Gastrocnemius medialis (tissue), 4 donors: ENCODE measurements around the gene C17orf58.

Source experiments
- POLR2A ChIP-seq, 2 donors: fragments of 450-650 bp; IDR thresholded peaks; one replicate each; pipeline ENCODE4 v1.6.1; 2017; ENCODE audit warnings: antibody characterized with exemption in 2 of 2, mild to moderate bottlenecking in 2 of 2, moderate library complexity in 2 of 2
- TF ChIP-seq, protein P1 (sequence below), 5 experiments: fragments of 450-650 bp in 3 of 5; fragments of 200-600 bp in 2 of 5; sonication (generic) in 2 of 5; IDR thresholded peaks in 4 of 5; conservative IDR thresholded peaks in 1 of 5; 1 replicate in 4 of 5; 2 replicates in 1 of 5; pipeline ENCODE4 v1.5.1; 2016 to 2019; ENCODE audit warnings: antibody characterized with exemption in 5 of 5, mild to moderate bottlenecking in 3 of 5, moderate library complexity in 3 of 5

DNA sequence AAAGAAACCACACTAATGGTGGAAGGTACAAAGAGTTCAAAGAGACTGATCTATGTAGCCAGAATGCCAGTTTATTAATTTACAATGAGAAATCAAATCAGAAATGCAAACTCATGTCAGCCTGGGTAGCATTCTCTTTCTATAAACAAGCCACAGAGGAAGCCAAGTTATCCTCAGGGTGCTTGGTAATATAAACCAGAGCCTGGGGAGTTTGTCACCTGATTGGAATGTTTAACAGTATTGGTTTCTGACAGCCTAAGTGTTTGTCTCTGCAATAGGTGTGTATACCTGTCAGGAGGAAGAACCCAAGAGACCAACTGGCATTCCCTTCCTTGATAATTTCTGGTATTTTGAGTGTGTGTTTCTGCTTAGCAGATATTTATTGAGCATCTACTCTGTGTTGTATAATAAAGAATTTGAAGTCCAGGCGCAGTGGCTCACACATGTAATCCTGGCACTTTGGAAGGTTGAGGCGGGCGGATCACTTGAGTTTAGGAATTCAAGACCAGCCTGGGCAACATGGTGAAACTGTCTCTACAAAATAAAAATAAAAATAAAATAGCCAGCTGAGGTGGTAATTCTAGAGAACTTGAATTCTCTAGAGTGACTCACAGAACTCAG lies 3.1 kb upstream of the C17orf58 start:
- TF ChIP-seq, protein P1, sequence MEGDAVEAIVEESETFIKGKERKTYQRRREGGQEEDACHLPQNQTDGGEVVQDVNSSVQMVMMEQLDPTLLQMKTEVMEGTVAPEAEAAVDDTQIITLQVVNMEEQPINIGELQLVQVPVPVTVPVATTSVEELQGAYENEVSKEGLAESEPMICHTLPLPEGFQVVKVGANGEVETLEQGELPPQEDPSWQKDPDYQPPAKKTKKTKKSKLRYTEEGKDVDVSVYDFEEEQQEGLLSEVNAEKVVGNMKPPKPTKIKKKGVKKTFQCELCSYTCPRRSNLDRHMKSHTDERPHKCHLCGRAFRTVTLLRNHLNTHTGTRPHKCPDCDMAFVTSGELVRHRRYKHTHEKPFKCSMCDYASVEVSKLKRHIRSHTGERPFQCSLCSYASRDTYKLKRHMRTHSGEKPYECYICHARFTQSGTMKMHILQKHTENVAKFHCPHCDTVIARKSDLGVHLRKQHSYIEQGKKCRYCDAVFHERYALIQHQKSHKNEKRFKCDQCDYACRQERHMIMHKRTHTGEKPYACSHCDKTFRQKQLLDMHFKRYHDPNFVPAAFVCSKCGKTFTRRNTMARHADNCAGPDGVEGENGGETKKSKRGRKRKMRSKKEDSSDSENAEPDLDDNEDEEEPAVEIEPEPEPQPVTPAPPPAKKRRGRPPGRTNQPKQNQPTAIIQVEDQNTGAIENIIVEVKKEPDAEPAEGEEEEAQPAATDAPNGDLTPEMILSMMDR (IDR thresholded peaks at IDR 0.05 in 4 of 5, conservative IDR thresholded peaks at IDR 0.05 in 1 of 5): no peak
- no peak for TF ChIP-seq POLR2A (IDR thresholded peaks at IDR 0.05)
